Upper lobe of left lung (tissue), 4 donors: ENCODE results near the gene WASF2.
A peak's percentile ranks its signal among the peaks of the same experiment; 100 is the strongest.

Source experiments
- POLR2A ChIP-seq, 4 donors: fragments of 450-650 bp; IDR thresholded peaks; one replicate each; pipeline ENCODE4 v1.5.1; 2016 to 2017; ENCODE audit warnings: antibody characterized with exemption in 4 of 4, mild to moderate bottlenecking in 2 of 4
- POLR2AphosphoS5 ChIP-seq, 2 donors: sonication (generic); formaldehyde crosslinking; IDR thresholded peaks; one replicate each; pipeline ENCODE4 v1.5.1; 2017; ENCODE audit warnings: antibody characterized with exemption in 2 of 2

DNA sequence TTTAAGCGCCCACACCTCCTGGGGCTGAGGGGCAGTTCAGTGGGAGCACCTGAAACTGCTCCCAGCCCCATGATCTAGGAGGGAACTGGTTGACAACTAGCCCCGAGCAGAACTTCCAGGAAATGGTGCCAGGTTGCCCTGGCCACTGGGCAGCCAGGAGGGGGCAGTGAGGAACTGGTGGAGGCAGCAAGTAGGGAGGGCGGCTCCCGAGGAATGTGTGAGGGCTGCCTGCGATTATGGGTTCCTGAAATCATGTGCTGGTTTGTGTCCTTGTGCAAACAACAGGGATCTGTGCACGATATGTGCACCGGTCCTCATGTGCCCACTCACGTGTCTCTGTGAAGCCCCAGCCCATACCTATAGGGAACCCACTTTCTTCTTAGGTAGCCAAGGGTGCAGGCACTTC, 87.6 kb downstream of the WASF2 start:
- TF ChIP-seq POLR2A (IDR thresholded peaks at IDR 0.05) = peak in 1 of 4 donors; percentile 22
- TF ChIP-seq POLR2AphosphoS5 (IDR thresholded peaks at IDR 0.05) = peak; percentile 71 to 76
